ENCODE measurements around the gene WDR88. TPM values are rescaled to one million over a fixed set of nuclear protein-coding genes. Genes with fewer than 3 reads are reported as not detected.

Gene WDR88
- total and polyA plus RNA-seq, 2 of the 13 experiments (the other 11 are each of a cell fraction or from before 2014, with no cell fraction given): not detected

- DNase-seq (ENCODE audit: low spot score) (no peak), FAIRE-seq (no peak), ATAC-seq (peak; percentile 38)
- H2AFZ ChIP-seq (ENCODE audit: low read length): no peak overlapping the region
- POLR2A ChIA-PET: interaction anchor here (0.7 to 2.7 kb wide), 4 partner anchors 12 to 25 kb away, joined by 3 to 22 read pairs (median 3); no protein-coding TSS in a partner anchor
- CTCF ChIA-PET (ENCODE audit: low intra/inter-chr PET ratio, low total read pairs): no interaction called here
- 37% methylated on average over 6 of the region's 17 CpGs for WGBS (ENCODE audit: low lambda C conversion rate)
- in situ Hi-C loops (cut with HindIII; ENCODE audit: extremely low pct_ligation_motif_present, low pct_unique_long_range_greater_than_20kb) (no loop called here), intact Hi-C loops (cut with micrococcal nuclease; ENCODE audit: unreplicated experiment) (no loop called here)
- H3K9me3 ChIP-seq (ENCODE audit: low read length): no peaks in the 10 kb centered on the region
- H3K79me2 ChIP-seq (ENCODE audit: insufficient read depth, low read length): peaks cover 15% of the 10 kb centered on the region
- peak overlapping the region; percentile 85 for H3K27ac ChIP-seq (ENCODE audit: extremely low read length, insufficient read depth, low read length)
- H3K4me3 ChIP-seq (replicated peaks in 1 of 3; ENCODE audit: insufficient read depth in 1 of 3, low read depth in 2 of 3, low read length in 3 of 3): peak overlapping the region; percentile 73 to 78 (median 76); a peak in 5 of 6 replicates
- BruUV-seq (replicated peaks): no TSS peak
- H3K4me1 ChIP-seq (ENCODE audit: insufficient read depth, low read length): peaks cover 51% of the 10 kb centered on the region
- H3K27me3 ChIP-seq (ENCODE audit: control insufficient read depth in 1 of 2, insufficient read depth in 2 of 2, low read length in 2 of 2): peaks cover 1 to 6% of the 10 kb centered on the region in 2 experiments; a peak in 2 of 5 replicates
- peaks cover 2 to 24% of the 10 kb centered on the region in 2 experiments; a peak in 3 of 5 replicates for H3K36me3 ChIP-seq (replicated peaks in 1 of 2; ENCODE audit: control insufficient read depth in 1 of 2, insufficient read depth in 2 of 2, low read length in 2 of 2)
- H3K4me2 ChIP-seq (ENCODE audit: low read depth, low read length): peak overlapping the region; percentile 83
- no peaks in the 10 kb centered on the region for H4K20me1 ChIP-seq (ENCODE audit: insufficient read depth, low read length)
- TF ChIP-seq SP140L (CRISPR knock-in tag; IDR thresholded peaks at IDR 0.05; ENCODE audit: borderline replicate concordance) (no peak), ZNF318 (CRISPR knock-in tag; IDR thresholded peaks at IDR 0.05) (no peak), MAZ (IDR thresholded peaks at IDR 0.05; ENCODE audit: borderline replicate concordance, low read depth, low read length) (no peak), MAZ (CRISPR knock-in tag; IDR thresholded peaks at IDR 0.05; ENCODE audit: low read depth) (no peak), LCORL (IDR thresholded peaks at IDR 0.05) (no peak), LCORL (CRISPR knock-in tag; IDR thresholded peaks at IDR 0.05) (0 out of 2 replicates have a peak, but pooled peaks have one; percentile 8), ZBTB38 (CRISPR knock-in tag; IDR thresholded peaks at IDR 0.05) (peak; percentile 6; the same call in 1 of the 2 replicates), ZMYM2 (CRISPR knock-in tag; IDR thresholded peaks at IDR 0.05) (no peak), RAD51 (IDR thresholded peaks at IDR 0.05; ENCODE audit: borderline replicate concordance) (no peak)
- H3K9ac ChIP-seq (ENCODE audit: insufficient read depth, low read depth, low read length): peak overlapping the region; percentile 77
Measured at GRCh38 chr19:33195645-33196347, 63.9 kb downstream of the WDR88 start.
